ENCODE results near the gene CXCL17. TPM values are rescaled to one million over a fixed set of nuclear protein-coding genes. Genes with fewer than 3 reads are reported as not detected.

The CXCL17 gene
- total RNA-seq, 1 donor from 2014 or later, result not detected

- no peak for TF ChIP-seq CTCF (conservative IDR thresholded peaks at IDR 0.05; ENCODE audit: low read depth, low read length)
- no peak for DNase-seq (ENCODE audit: low read depth)
- no peak overlapping the region for H3K4me3 ChIP-seq (ENCODE audit: low read depth, low read length)
Observed at GRCh38 chr19:42409477-42409876, 33.3 kb downstream of the CXCL17 start.

- no peak for DNase-seq (ENCODE audit: low read depth)
- no peak for TF ChIP-seq CTCF (conservative IDR thresholded peaks at IDR 0.05; ENCODE audit: low read depth, low read length)
- no peak overlapping the region for H3K4me3 ChIP-seq (ENCODE audit: low read depth, low read length)
Observed at GRCh38 chr19:42407816-42408175, 35.0 kb downstream of the CXCL17 start.

- H3K4me3 ChIP-seq (ENCODE audit: low read depth, low read length), result no peak overlapping the region
- TF ChIP-seq CTCF (conservative IDR thresholded peaks at IDR 0.05; ENCODE audit: low read depth, low read length), result no peak
- no peak for DNase-seq (ENCODE audit: low read depth)
Observed at GRCh38 chr19:42407085-42407815, 35.5 kb downstream of the CXCL17 start.

GRCh38 chr19:42406111-42406510, 36.6 kb downstream of the CXCL17 start:
- no peak overlapping the region for H3K4me3 ChIP-seq (ENCODE audit: low read depth, low read length)
- no peak for TF ChIP-seq CTCF (conservative IDR thresholded peaks at IDR 0.05; ENCODE audit: low read depth, low read length)
- no peak for DNase-seq (ENCODE audit: low read depth)

GRCh38 chr19:42403586-42403985, 39.2 kb downstream of the CXCL17 start:
- no peak for DNase-seq (ENCODE audit: low read depth)
- TF ChIP-seq CTCF (conservative IDR thresholded peaks at IDR 0.05; ENCODE audit: low read depth, low read length), result no peak
- H3K4me3 ChIP-seq (ENCODE audit: low read depth, low read length), result no peak overlapping the region

GRCh38 chr19:42402376-42403116, 40.2 kb downstream of the CXCL17 start:
- H3K4me3 ChIP-seq (ENCODE audit: low read depth, low read length), result peak overlapping the region; percentile 56
- no peak for DNase-seq (ENCODE audit: low read depth)
- TF ChIP-seq CTCF (conservative IDR thresholded peaks at IDR 0.05; ENCODE audit: low read depth, low read length), result no peak

Data from epithelial cell of proximal tubule (primary cell).